Uterus (tissue), 2 donors: ENCODE data around the gene SNRPF.

Source experiments
- CTCF ChIP-seq, 4 experiments: fragments of 200-600 bp in 2 of 4; fragments of 450-650 bp in 2 of 4; sonication (generic) in 2 of 4; IDR thresholded peaks; one replicate each; pipeline ENCODE4 v1.5.1; 2016 to 2019; ENCODE audit warnings: antibody characterized with exemption in 4 of 4, mild to moderate bottlenecking in 2 of 4, moderate library complexity in 1 of 4
- POLR2A ChIP-seq, 2 donors: fragments of 450-650 bp; IDR thresholded peaks; one replicate each; pipeline ENCODE4 v1.6.1; 2016; ENCODE audit warnings: antibody characterized with exemption in 2 of 2, mild to moderate bottlenecking in 1 of 2, moderate library complexity in 1 of 2

GRCh38 chr12:95836185-95836609 lies 22.6 kb upstream of the SNRPF start:
- TF ChIP-seq CTCF (IDR thresholded peaks at IDR 0.05) (no peak), POLR2A (IDR thresholded peaks at IDR 0.05) (no peak)
